ENCODE results near the gene BOLA3.

DNA sequence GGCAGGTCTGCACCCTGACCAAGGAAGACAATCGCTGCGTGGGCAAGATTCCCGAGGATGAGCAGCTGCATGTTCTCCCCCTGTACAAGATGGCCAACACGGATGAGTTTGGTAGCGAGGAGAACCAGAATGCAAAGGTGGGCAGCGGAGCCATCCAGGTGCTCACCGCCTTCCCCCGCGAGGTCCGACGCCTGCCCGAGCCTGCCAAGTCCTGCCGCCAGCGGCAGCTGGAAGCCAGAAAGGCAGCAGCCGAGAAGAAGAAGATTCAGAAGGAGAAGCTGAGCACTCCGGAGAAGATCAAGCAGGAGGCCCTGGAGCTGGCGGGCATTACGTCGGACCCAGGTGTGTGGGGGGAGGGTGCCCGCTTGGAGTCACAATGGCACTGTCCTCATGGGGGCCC is 48.4 kb downstream of the BOLA3 start:
- TF ChIP-seq CTCF (conservative IDR thresholded peaks at IDR 0.05) (no peak), EZH2 (IDR thresholded peaks at IDR 0.05; ENCODE audit: low read depth) (no peak)
